Right atrium auricular region (tissue), 2 donors: ENCODE data around the gene KRT7. TPM values are rescaled to one million over a fixed set of nuclear protein-coding genes. Genes with fewer than 3 reads are reported as not detected.
A peak's percentile ranks its signal among the peaks of the same experiment; 100 is the strongest.

ENCODE experiments used
- DNase-seq: peaks from one replicate; pipeline ENCODE4 v3.0.0-alpha.2; 2019; ENCODE audit warnings: low spot score
- H3K27ac ChIP-seq, 2 donors: fragments of 200-600 bp; sonication (generic); 1 replicate in 1 of 2; 2 replicates in 1 of 2; pipeline ENCODE4 v1.5.1; 2016 to 2019
- H3K27me3 ChIP-seq, 2 donors: fragments of 200-600 bp; sonication (generic); one replicate each; pipeline versions ENCODE4 v1.5.1 to v1.6.0; 2017 to 2019
- H3K36me3 ChIP-seq: fragments of 200-600 bp; sonication (generic); one replicate; pipeline ENCODE4 v1.5.1; 2016
- H3K4me1 ChIP-seq, 2 donors: fragments of 200-600 bp; sonication (generic); one replicate each; pipeline versions ENCODE4 v1.5.1 to v1.6.0; 2017 to 2019
- H3K4me3 ChIP-seq, 2 donors: fragments of 200-600 bp; sonication (generic); 1 replicate in 1 of 2; 2 replicates in 1 of 2; pipeline ENCODE4 v1.5.1; 2017 to 2019; ENCODE audit warnings: mild to moderate bottlenecking in 1 of 2, moderate library complexity in 1 of 2
- H3K9me3 ChIP-seq, 2 donors: fragments of 200-600 bp; sonication (generic); one replicate each; pipeline ENCODE4 v1.5.1; 2019
- CTCF ChIP-seq, 2 donors: fragments of 200-600 bp; sonication (generic); IDR thresholded peaks; one replicate each; pipeline ENCODE4 v1.5.1; 2019; ENCODE audit warnings: antibody characterized with exemption in 2 of 2
- total RNA-seq, 2 donors: library from RNA; depleted of rRNA; stranded (reverse); fragments of >200 nt; gene quantifications; one replicate each; pipeline ENCODE4 v1.1.0, GENCODE V29; 2016

Gene KRT7
- total RNA-seq, 2 donors from 2014 or later, result 14.7 to 58.4 TPM

- no peak for TF ChIP-seq CTCF (IDR thresholded peaks at IDR 0.05)
- no peak for DNase-seq
- Histone ChIP-seq H3K9me3 (no peaks in the 10 kb centered on the region), H3K27ac (no peak overlapping the region), H3K4me1 (peaks cover 0 to 11% of the 10 kb centered on the region in 2 donors), H3K4me3 (no peak overlapping the region), H3K36me3 (no peaks in the 10 kb centered on the region), H3K27me3 (no peaks in the 10 kb centered on the region)
These were observed 15.8 kb upstream of the KRT7 start for GRCh38 chr12:52217223-52217622.

- TF ChIP-seq CTCF (IDR thresholded peaks at IDR 0.05), result no peak
- no peaks in the 10 kb centered on the region for H3K36me3 ChIP-seq
- no peak for DNase-seq
- no peak overlapping the region for H3K4me3 ChIP-seq
- peaks cover 0 to 11% of the 10 kb centered on the region in 2 donors for H3K4me1 ChIP-seq
- H3K27me3 ChIP-seq, result no peaks in the 10 kb centered on the region
- no peak overlapping the region for H3K27ac ChIP-seq
- no peaks in the 10 kb centered on the region for H3K9me3 ChIP-seq
These were observed 15.0 kb upstream of the KRT7 start for GRCh38 chr12:52218001-52218400.

GRCh38 chr12:52220477-52220876, 12.6 kb upstream of the KRT7 start:
- TF ChIP-seq CTCF (IDR thresholded peaks at IDR 0.05), result no peak
- no peak overlapping the region for H3K27ac ChIP-seq
- no peaks in the 10 kb centered on the region for H3K27me3 ChIP-seq
- H3K4me3 ChIP-seq, result no peak overlapping the region
- DNase-seq, result no peak
- no peaks in the 10 kb centered on the region for H3K36me3 ChIP-seq
- H3K9me3 ChIP-seq, result no peaks in the 10 kb centered on the region
- H3K4me1 ChIP-seq, result peaks cover 0 to 11% of the 10 kb centered on the region in 2 donors

- TF ChIP-seq CTCF (IDR thresholded peaks at IDR 0.05), result no peak
- H3K36me3 ChIP-seq, result no peaks in the 10 kb centered on the region
- H3K27me3 ChIP-seq, result no peaks in the 10 kb centered on the region
- no peaks in the 10 kb centered on the region for H3K9me3 ChIP-seq
- DNase-seq, result no peak
- no peak overlapping the region for H3K27ac ChIP-seq
- H3K4me3 ChIP-seq, result no peak overlapping the region
- H3K4me1 ChIP-seq, result peaks cover 0 to 11% of the 10 kb centered on the region in 2 donors
These were observed 11.8 kb upstream of the KRT7 start for GRCh38 chr12:52221070-52221781.

- Histone ChIP-seq H3K4me1 (peaks cover 0 to 5% of the 10 kb centered on the region in 2 donors), H3K27ac (no peak overlapping the region), H3K27me3 (no peaks in the 10 kb centered on the region), H3K4me3 (no peak overlapping the region), H3K36me3 (no peaks in the 10 kb centered on the region), H3K9me3 (no peaks in the 10 kb centered on the region)
- DNase-seq, result no peak
- TF ChIP-seq CTCF (IDR thresholded peaks at IDR 0.05), result peak in 1 of 2 donors; percentile 54
These were observed 11.1 kb upstream of the KRT7 start for GRCh38 chr12:52221912-52222457.
